Liver (tissue), 3 donors: Measurements from ENCODE around the gene SGIP1.

Source experiments
- FOXA1 ChIP-seq: IDR thresholded peaks from 2 replicates; pipeline ENCODE4 v1.6.1; 2016; ENCODE audit warnings: antibody characterized with exemption
- GABPA ChIP-seq, 2 donors: IDR thresholded peaks in 1 of 2; conservative IDR thresholded peaks in 1 of 2; 2 replicates each; pipeline ENCODE4 v1.6.1; 2016; ENCODE audit warnings: antibody characterized with exemption in 2 of 2, mild to moderate bottlenecking in 1 of 2, moderate library complexity in 1 of 2
- HNF4A ChIP-seq, 2 donors: conservative IDR thresholded peaks; 2 replicates each; pipeline ENCODE4 v1.6.1; 2016; ENCODE audit warnings: antibody characterized with exemption in 2 of 2, mild to moderate bottlenecking in 2 of 2
- JUND ChIP-seq, 2 donors: IDR thresholded peaks; 2 replicates each; pipeline ENCODE4 v1.6.1; 2016; ENCODE audit warnings: antibody characterized with exemption in 2 of 2
- NR2F2 ChIP-seq: IDR thresholded peaks from 2 replicates; pipeline ENCODE4 v1.6.1; 2016; ENCODE audit warnings: antibody characterized with exemption
- RAD21 ChIP-seq, 2 donors: IDR thresholded peaks; 2 replicates each; pipeline ENCODE4 v1.6.1; 2016; ENCODE audit warnings: antibody characterized with exemption in 2 of 2, mild to moderate bottlenecking in 2 of 2
- RXRA ChIP-seq, 2 donors: IDR thresholded peaks; 2 replicates each; pipeline ENCODE4 v1.6.1; 2017 to 2018; ENCODE audit warnings: antibody characterized with exemption in 2 of 2, mild to moderate bottlenecking in 1 of 2
- SP1 ChIP-seq: IDR thresholded peaks from 2 replicates; pipeline ENCODE4 v1.6.1; 2018; ENCODE audit warnings: antibody characterized with exemption, mild to moderate bottlenecking
- TF ChIP-seq, protein P1 (sequence below): fragments of 150-350 bp; IDR thresholded peaks from 2 replicates; pipeline ENCODE4 v1.5.1; 2017; ENCODE audit warnings: improper control_type of control experiment, low read depth, low read length; ENCODE audit not compliant: missing input control
- TF ChIP-seq, protein P2 (sequence below): IDR thresholded peaks from 2 replicates; pipeline ENCODE4 v1.6.1; 2016; ENCODE audit warnings: antibody characterized with exemption
- TF ChIP-seq, protein P3 (sequence below): IDR thresholded peaks from 2 replicates; pipeline ENCODE4 v1.6.1; 2016; ENCODE audit warnings: antibody characterized with exemption
- TF ChIP-seq, protein P4 (sequence below): IDR thresholded peaks from 2 replicates; pipeline ENCODE4 v1.6.1; 2016; ENCODE audit warnings: antibody characterized with exemption, mild to moderate bottlenecking
- TF ChIP-seq, protein P5 (sequence below): IDR thresholded peaks from 2 replicates; pipeline ENCODE4 v1.6.1; 2016; ENCODE audit warnings: antibody characterized with exemption
- donor health status: healthy.
- donor health status: healthy.

DNA sequence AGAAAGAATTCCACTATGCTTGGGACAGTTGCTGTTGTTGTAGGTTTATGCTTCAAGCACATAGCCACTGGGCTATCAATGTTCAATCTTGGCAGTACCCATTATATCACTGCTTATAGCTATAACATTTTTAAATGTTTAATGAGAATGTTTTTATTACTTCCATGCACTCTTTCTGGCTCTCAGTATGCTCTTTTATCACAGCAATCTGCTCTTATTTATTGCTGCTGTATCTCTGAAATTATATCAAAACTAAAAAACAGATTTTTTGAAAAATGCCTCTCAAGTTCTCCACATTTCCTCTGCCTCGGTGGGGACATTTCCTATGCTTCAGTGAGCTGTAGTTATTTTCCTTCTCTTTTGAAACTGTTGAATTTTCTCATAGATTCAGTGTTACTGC is 5.4 kb upstream of the SGIP1 start:
- TF ChIP-seq, protein P1, sequence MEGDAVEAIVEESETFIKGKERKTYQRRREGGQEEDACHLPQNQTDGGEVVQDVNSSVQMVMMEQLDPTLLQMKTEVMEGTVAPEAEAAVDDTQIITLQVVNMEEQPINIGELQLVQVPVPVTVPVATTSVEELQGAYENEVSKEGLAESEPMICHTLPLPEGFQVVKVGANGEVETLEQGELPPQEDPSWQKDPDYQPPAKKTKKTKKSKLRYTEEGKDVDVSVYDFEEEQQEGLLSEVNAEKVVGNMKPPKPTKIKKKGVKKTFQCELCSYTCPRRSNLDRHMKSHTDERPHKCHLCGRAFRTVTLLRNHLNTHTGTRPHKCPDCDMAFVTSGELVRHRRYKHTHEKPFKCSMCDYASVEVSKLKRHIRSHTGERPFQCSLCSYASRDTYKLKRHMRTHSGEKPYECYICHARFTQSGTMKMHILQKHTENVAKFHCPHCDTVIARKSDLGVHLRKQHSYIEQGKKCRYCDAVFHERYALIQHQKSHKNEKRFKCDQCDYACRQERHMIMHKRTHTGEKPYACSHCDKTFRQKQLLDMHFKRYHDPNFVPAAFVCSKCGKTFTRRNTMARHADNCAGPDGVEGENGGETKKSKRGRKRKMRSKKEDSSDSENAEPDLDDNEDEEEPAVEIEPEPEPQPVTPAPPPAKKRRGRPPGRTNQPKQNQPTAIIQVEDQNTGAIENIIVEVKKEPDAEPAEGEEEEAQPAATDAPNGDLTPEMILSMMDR: no peak
- TF ChIP-seq JUND (IDR thresholded peaks at IDR 0.05) (no peak), RAD21 (IDR thresholded peaks at IDR 0.05) (no peak), NR2F2 (no peak), RXRA (IDR thresholded peaks at IDR 0.05) (no peak), GABPA (IDR thresholded peaks at IDR 0.05 in 1 of 2, conservative IDR thresholded peaks at IDR 0.05 in 1 of 2) (no peak), SP1 (no peak), FOXA1 (no peak), HNF4A (conservative IDR thresholded peaks at IDR 0.05) (no peak)
- TF ChIP-seq, protein P2, sequence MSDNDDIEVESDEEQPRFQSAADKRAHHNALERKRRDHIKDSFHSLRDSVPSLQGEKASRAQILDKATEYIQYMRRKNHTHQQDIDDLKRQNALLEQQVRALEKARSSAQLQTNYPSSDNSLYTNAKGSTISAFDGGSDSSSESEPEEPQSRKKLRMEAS: no peak
- TF ChIP-seq, protein P3, sequence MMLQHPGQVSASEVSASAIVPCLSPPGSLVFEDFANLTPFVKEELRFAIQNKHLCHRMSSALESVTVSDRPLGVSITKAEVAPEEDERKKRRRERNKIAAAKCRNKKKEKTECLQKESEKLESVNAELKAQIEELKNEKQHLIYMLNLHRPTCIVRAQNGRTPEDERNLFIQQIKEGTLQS: no peak
- TF ChIP-seq, protein P4, sequence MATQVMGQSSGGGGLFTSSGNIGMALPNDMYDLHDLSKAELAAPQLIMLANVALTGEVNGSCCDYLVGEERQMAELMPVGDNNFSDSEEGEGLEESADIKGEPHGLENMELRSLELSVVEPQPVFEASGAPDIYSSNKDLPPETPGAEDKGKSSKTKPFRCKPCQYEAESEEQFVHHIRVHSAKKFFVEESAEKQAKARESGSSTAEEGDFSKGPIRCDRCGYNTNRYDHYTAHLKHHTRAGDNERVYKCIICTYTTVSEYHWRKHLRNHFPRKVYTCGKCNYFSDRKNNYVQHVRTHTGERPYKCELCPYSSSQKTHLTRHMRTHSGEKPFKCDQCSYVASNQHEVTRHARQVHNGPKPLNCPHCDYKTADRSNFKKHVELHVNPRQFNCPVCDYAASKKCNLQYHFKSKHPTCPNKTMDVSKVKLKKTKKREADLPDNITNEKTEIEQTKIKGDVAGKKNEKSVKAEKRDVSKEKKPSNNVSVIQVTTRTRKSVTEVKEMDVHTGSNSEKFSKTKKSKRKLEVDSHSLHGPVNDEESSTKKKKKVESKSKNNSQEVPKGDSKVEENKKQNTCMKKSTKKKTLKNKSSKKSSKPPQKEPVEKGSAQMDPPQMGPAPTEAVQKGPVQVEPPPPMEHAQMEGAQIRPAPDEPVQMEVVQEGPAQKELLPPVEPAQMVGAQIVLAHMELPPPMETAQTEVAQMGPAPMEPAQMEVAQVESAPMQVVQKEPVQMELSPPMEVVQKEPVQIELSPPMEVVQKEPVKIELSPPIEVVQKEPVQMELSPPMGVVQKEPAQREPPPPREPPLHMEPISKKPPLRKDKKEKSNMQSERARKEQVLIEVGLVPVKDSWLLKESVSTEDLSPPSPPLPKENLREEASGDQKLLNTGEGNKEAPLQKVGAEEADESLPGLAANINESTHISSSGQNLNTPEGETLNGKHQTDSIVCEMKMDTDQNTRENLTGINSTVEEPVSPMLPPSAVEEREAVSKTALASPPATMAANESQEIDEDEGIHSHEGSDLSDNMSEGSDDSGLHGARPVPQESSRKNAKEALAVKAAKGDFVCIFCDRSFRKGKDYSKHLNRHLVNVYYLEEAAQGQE: no peak
- TF ChIP-seq, protein P5, sequence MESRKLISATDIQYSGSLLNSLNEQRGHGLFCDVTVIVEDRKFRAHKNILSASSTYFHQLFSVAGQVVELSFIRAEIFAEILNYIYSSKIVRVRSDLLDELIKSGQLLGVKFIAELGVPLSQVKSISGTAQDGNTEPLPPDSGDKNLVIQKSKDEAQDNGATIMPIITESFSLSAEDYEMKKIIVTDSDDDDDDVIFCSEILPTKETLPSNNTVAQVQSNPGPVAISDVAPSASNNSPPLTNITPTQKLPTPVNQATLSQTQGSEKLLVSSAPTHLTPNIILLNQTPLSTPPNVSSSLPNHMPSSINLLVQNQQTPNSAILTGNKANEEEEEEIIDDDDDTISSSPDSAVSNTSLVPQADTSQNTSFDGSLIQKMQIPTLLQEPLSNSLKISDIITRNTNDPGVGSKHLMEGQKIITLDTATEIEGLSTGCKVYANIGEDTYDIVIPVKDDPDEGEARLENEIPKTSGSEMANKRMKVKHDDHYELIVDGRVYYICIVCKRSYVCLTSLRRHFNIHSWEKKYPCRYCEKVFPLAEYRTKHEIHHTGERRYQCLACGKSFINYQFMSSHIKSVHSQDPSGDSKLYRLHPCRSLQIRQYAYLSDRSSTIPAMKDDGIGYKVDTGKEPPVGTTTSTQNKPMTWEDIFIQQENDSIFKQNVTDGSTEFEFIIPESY: no peak
